ENCODE results near the gene OR10A6. TPM values are rescaled to one million over a fixed set of nuclear protein-coding genes. Genes with fewer than 3 reads are reported as not detected.
A peak's percentile ranks its signal among the peaks of the same experiment; 100 is the strongest.

The OR10A6 gene
- total RNA-seq, 2 donors from 2014 or later = not detected

DNA sequence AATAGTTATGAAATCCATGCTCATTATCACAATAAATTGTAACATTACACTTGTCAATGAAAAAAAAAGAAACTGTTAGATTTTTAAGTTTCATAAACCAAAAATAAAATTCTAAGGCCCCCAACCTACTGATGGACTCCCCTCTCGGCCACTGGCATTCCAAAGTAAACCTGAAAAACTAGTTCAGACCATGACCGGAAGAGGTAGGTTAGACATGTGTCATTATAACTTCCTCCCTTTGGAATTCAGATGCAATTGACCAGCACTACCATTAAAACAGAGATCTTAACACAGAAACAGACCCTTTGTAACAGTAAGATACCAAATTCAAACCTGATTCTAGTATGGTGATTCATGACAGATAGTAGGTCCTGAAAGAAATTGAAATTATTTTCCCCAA lies 12.9 kb downstream of the OR10A6 start:
- DNase-seq = no peak
- ATAC-seq = no peak
- intact Hi-C loops (cut with DNase I, micrococcal nuclease) = no loop called here

DNA sequence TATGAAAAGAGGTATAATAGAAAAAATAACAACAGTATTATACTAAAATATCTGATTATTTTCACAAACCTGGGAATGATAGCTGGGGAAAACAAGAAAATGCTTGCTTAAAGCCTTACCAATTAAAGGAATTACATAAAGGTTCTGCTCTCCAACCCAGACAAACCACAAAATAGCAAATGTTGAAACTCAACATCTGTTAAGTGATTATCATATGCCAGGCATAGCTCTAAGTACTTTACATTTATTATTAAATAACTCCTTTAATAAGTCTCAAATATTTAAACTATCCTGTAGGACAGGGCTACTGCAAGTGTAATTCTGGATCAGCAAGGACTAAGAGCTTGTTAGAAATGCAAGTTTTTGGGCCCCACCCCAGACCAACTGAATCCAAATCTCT lies 20.1 kb downstream of the OR10A6 start:
- intact Hi-C loops (cut with DNase I, micrococcal nuclease) = no loop called here
- ATAC-seq = no peak
- no peak for DNase-seq

DNA sequence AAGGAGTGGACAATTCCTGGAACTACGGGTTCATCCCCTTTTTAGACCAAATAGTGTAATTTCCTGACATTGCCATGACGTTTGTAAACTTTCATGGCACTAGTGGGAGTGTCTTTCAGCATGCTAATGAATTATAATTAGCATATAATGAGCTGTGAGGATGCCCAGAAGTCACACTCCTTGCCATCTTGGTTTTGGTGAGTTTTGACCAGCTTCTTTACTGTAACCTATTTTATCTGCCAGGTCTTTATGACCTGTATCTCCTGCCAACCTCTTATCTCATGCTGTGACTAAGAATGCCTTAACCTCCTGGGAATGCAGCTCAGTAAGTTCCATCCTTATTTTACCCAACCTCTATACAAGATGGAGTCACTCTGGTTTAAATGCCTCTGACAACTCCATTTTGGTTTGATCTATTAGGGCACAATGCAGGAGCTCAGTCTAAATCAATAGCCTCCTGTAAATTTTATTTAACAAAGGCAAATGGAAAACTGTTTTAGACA lies 20.7 kb downstream of the OR10A6 start:
- intact Hi-C loops (cut with DNase I, micrococcal nuclease) = no loop called here
- ATAC-seq (no peak), DNase-seq (no peak)

DNA sequence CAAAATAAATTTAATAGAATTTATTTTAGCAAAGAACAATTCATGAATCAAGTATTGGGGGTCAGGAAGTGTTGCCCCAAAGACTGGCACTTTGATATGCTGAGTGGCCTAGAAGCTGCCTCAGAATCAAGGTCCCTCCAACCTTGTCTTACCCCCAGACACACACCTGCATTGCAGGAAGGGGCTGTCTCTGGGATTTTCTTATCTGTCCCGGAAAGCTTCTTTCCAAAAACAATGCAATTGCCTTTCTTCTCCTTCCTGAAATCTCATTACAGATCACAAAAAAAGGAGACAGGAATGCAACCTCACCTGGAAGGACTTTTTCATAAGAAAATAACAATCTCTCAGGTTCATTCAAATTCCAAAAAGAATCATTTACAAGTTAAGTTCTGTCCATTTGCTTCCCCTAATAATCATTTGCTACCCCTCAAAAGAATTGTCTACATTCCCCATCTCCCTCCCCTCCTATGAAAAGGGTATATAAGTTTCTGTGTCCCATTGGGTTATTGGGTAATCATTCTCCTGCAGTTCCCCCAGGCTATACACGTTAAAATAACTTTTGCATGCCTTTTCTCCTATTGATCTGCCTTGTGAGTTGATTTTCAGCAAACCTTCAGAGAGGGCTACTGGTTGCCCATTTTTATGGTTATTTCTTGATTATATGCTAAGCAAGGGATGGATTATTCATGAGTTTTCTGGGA lies 21.3 kb downstream of the OR10A6 start:
- DNase-seq (no peak), ATAC-seq (no peak)
- intact Hi-C loops (cut with DNase I, micrococcal nuclease) = no loop called here

DNA sequence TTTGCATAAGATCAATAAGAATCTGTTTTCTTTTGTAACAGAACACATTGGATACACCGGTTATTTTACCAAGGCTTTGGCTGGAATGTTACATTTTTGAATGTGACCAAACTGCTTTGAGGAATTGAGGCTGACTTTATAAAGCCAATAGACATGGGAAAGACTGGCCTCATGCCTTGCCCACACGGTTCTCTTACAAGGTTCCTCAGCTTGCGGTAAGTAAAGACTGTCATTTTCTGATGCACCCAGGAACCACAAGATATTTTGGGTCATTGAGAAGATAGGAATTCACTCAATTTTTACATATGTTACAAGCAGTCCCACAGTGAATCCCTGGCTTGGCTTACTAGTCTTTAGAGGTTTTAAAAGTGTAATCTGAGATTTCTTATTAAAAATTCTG lies 23.9 kb downstream of the OR10A6 start:
- ATAC-seq (no peak), DNase-seq (no peak)
- intact Hi-C loops (cut with DNase I, micrococcal nuclease) = no loop called here

GRCh38 chr11:7906481-7906880 lies 24.6 kb downstream of the OR10A6 start:
- DNase-seq = no peak
- no peak for ATAC-seq
- intact Hi-C loops (cut with DNase I, micrococcal nuclease) = no loop called here

- no peak for DNase-seq
- intact Hi-C loops (cut with DNase I, micrococcal nuclease) = no loop called here
- ATAC-seq = no peak
Measured at GRCh38 chr11:7905961-7906429, 25.1 kb downstream of the OR10A6 start.

DNA sequence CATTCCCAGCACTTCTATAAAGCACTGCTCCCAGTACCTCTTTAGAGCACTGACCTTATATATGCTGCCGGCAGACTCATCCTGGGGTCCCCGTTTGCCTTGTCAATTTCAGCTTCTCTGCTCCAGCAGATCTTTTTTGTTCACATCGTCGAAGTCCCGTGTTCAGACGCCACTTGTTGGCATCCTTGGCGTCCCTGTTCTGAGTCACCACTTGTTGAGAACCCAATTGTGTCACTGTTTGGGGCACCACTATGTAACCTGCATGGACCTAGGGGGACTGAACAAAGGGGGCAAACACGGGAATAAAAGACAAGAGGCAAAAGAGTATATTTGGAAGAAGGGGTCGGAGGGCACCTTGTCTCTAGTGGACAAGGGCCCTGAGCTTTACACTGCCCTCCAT lies 25.5 kb downstream of the OR10A6 start:
- no peak for DNase-seq
- intact Hi-C loops (cut with DNase I, micrococcal nuclease) = no loop called here
- ATAC-seq = no peak

DNA sequence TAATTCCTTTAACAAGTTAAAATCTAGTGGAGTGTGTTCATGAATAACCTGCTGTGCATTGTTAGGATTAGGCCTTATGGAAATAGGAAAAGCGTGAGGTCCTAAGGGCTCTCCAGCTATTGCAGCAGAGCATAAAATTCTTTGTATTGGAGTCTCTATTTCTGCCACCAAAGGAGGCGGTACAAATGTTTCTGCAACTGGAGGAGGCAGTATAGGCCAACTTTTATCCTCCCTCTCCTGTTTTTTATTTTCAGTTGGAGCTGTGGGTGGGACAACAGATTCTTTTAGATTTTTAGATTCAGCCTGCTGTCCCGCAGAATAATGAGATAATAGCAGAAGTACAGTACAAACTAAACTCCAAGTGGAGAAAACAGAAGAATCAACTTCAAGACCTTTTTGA lies 26.2 kb downstream of the OR10A6 start:
- no peak for DNase-seq
- ATAC-seq = no peak
- intact Hi-C loops (cut with DNase I, micrococcal nuclease) = no loop called here

GRCh38 chr11:7903940-7904339 lies 27.1 kb downstream of the OR10A6 start:
- DNase-seq = no peak
- peak; percentile 62 for ATAC-seq
- intact Hi-C loops (cut with DNase I, micrococcal nuclease) = no loop called here

GRCh38 chr11:7901319-7901854 lies 29.7 kb downstream of the OR10A6 start:
- intact Hi-C loops (cut with DNase I, micrococcal nuclease) = no loop called here
- peak; percentile 68 for ATAC-seq
- no peak for DNase-seq

DNA sequence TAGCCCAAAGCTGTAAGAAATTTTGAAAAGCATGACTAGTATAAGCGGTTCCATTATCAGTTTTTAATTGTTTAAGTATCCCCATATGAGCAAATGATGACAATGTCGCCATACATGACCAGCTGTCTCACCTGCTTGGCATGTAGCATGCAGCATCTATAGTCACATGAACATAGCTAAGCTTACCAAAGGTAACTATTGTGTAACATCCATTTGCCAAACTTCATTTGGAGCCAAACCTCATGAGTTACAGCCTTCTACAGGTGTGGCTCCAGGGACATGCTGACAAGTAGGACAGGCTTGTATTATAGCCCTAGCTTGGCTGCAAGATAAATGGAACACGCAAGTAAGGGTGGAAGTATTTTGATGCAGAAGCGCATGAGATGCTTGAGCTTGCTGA lies 30.4 kb downstream of the OR10A6 start:
- intact Hi-C loops (cut with DNase I, micrococcal nuclease) = no loop called here
- DNase-seq (no peak), ATAC-seq (peak; percentile 81)

GRCh38 chr11:7899418-7899817 lies 31.6 kb downstream of the OR10A6 start:
- ATAC-seq = no peak
- no peak for DNase-seq
- intact Hi-C loops (cut with DNase I, micrococcal nuclease) = no loop called here

- ATAC-seq = no peak
- intact Hi-C loops (cut with DNase I, micrococcal nuclease) = no loop called here
- no peak for DNase-seq
Measured at GRCh38 chr11:7898666-7899283, 32.3 kb downstream of the OR10A6 start.

DNA sequence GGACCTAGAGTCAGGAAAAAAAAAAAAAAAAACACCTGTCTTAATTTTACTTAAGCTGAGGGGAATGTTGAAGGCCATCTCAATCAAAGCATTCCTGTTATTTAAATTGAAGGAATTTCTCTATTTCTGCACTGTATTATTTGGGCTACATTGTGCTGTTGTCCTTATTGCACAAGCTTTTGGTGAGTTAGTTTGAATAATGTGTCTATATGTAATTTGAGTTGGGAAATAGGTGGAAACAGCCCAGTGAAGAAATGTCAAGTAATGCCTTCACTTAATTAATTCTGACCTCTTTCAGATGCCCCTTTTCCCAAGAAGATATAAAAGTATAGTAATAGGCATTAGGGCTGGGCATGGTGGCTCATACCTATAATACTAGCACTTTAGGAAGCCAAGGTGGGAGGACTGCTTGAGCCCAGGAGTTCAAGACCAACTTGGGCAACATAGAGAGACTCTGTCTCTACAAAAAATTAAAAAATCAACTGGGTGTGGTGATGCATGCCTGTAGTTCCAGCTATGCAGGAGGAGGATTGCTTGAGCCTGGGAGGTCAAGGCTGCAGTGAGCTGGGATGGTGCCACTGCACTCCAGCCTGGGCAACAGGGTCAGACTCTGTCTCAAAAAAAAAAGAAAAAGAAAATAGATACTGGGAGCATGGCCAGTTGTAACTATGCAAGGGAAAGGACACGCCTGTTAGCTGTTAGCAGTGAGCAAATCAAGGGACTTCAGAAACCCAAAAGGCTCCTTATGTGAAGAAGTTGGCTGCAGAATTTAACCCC lies 34.9 kb downstream of the OR10A6 start:
- ATAC-seq (no peak), DNase-seq (no peak)
- intact Hi-C loops (cut with DNase I, micrococcal nuclease) = no loop called here

DNA sequence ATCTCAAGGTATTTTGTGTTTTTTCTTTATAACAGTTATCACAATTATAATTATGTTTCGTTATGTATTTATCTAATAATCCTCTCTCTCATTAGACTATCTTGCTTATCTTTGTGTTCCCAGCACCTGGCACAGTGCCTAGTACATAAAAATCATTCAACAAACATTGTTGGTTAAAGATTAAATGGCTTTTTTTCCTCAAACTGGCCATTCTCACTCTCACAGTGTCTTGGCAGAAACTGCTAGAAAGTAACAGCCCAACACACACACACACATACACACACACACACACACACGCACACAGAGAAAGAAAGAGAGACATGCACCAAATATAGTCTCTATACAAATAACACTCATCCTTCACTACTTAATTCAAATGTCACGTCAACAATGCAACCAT lies 36.8 kb downstream of the OR10A6 start:
- intact Hi-C loops (cut with DNase I, micrococcal nuclease) = no loop called here
- peak in 1 of 2 donors; percentile 23 for DNase-seq

GRCh38 chr11:7893796-7894195 lies 37.3 kb downstream of the OR10A6 start:
- DNase-seq = peak; percentile 34 to 61
- ATAC-seq = peak; percentile 95
- intact Hi-C loops (cut with DNase I, micrococcal nuclease) = loop anchor here in 1 of 2 donors (2.0 kb wide), 1 partner anchor 93 kb away; the partner anchor contains the start of gene EIF3F

More for the DNA sequence above, 36.8 kb downstream of the OR10A6 start:
- ATAC-seq = peak; percentile 38

DNA sequence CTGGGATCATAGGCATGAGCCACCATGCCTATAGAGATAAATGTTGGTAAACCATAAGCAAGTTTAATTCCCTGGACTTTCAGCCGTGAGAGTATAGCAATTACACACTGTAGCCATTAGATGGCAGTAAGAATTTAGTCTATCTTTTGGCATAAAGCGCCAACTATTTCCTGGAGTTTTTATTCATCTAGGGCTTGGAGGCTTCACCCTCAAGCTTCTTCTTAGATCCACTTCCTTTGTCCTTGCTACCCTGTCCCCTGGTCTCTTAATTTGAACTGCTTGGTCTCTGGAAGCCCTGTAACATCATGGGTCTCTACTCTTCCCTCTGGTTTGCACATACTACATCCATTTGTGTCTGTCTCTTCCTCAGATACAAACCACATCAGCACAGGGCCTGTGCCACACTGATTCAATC lies 38.2 kb downstream of the OR10A6 start:
- intact Hi-C loops (cut with DNase I, micrococcal nuclease) = loop anchor here in 1 of 2 donors (2.0 kb wide), 1 partner anchor 94 kb away; the partner anchor contains the start of gene EIF3F
- ATAC-seq (peak; percentile 66), DNase-seq (no peak)

DNA sequence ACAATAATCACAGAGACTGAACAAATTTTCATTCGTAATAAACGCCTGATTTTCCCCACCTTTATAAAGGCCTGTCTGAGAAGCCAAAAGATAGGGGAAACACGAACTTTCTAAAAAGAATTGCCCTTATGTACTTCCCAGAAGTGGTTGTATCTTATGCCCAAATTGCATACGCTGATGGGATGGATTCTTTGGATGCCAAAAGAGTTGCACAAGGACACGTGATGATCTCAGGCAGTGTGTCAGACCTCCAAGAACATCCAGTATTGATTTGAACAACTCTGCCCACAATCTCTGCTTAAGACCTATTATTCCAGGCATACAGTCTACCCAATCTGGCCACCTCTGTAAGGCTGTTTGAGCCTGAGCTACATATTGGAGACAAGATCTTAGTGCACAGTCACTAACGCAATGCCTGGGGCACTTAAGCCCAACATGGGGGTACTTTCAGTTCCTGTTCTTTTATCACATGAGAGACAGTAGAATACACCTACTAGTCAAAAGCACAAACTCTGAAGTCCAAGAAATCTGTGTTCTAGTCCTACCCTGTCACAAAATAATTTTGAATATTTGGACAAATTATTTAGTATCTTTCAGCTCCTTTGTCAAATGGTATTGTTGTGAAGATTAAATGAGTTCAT lies 38.9 kb downstream of the OR10A6 start:
- no peak for ATAC-seq

More for the DNA sequence above, 38.9 kb downstream of the OR10A6 start:
- DNase-seq = no peak
- intact Hi-C loops (cut with DNase I, micrococcal nuclease) = loop anchor here in 1 of 2 donors (2.0 kb wide), 1 partner anchor 95 kb away; the partner anchor contains the start of gene EIF3F
